Body of pancreas (tissue), 4 donors: ENCODE results near the gene ENPP3.

Experiments
- CTCF ChIP-seq, 7 experiments: fragments of 450-650 bp in 4 of 7; fragments of 200-600 bp in 3 of 7; sonication (generic) in 3 of 7; IDR thresholded peaks; one replicate each; pipeline ENCODE4 v1.5.1; 2016 to 2019; ENCODE audit warnings: antibody characterized with exemption in 7 of 7
- POLR2A ChIP-seq, 3 donors: fragments of 450-650 bp; IDR thresholded peaks; one replicate each; pipeline ENCODE4 v1.6.1; 2016; ENCODE audit warnings: antibody characterized with exemption in 3 of 3, mild to moderate bottlenecking in 2 of 3

- TF ChIP-seq CTCF (IDR thresholded peaks at IDR 0.05) (no peak), POLR2A (IDR thresholded peaks at IDR 0.05) (no peak)
Measured at GRCh38 chr6:131631625-131632289, 5.3 kb upstream of the ENPP3 start.
